ENCODE results near the gene CPSF4.
A peak's percentile ranks its signal among the peaks of the same experiment; 100 is the strongest.

The CPSF4 gene

DNA sequence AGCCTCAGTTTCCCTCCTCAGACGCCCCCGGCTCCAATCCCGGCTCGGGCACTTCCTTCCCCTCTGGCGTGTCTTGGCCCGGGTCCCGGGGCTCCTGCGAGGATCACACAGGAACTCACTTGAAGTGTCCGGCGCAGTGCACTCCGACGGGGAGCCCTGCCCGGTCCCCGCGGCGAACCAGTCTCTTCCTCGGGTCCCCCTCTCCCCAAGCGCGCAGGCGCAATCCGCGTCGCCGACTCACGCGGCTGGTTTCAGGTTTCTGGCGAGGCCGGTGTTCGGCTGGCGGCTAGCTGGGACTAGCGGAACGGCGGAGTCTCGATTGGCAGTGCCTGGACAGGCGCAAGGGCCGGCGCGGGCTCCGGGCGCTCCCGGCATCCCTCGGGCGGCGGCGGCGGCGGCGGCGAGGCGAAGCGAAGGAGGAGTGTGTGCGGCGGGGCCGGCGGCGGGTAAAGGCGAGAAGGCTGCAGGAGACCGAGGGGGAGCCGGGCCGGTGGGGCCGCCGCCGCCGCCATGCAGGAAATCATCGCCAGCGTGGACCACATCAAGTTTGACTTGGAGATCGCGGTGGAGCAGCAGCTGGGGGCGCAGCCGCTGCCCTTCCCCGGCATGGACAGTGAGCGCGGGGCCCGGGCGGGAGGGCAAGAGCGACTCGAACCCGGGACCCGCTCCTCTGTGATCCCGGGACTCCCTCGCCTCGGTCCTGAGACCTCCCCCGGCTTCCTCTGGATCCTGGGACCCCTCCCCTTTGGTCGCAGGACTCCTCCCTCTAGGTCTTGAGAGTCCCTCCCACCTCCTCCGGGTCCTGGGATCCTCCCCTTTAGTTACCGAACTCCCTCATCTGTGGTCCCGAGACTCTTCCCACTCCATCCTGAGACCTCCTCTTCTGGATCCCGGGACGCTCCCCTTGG is at the start of gene CPSF4, which contains the start of gene PTCD1:
Gene CPSF4 (plus strand): TSS at position 371 of the 908 bp plus-strand sequence. CDS start 140 bp downstream, at position 511.
Gene PTCD1 (minus strand): TSS at position 226 of the 908 bp plus-strand sequence. CDS start 3,556 bp downstream, outside the sequence.
- peak; percentile 95 for DNase-seq

DNA sequence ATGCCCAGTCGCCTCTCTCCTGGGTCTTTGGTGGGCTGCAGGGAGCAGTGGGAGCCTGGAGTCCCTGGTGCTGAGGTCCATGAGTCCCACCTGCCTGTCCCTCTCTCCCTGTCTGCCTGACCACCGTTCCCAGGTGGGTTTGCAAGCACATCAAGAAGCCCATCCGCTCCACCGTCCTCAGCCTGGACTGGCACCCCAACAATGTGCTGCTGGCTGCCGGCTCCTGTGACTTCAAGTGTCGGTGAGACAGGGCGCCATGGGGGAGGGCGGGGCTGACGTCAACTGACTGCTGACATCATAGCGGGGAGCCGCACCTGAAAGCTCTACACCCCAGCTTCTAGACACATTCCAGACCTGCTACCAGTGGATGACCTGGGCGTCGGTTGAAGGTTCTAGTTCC is 49.0 kb upstream of the CPSF4 start:
- no peak for DNase-seq

DNA sequence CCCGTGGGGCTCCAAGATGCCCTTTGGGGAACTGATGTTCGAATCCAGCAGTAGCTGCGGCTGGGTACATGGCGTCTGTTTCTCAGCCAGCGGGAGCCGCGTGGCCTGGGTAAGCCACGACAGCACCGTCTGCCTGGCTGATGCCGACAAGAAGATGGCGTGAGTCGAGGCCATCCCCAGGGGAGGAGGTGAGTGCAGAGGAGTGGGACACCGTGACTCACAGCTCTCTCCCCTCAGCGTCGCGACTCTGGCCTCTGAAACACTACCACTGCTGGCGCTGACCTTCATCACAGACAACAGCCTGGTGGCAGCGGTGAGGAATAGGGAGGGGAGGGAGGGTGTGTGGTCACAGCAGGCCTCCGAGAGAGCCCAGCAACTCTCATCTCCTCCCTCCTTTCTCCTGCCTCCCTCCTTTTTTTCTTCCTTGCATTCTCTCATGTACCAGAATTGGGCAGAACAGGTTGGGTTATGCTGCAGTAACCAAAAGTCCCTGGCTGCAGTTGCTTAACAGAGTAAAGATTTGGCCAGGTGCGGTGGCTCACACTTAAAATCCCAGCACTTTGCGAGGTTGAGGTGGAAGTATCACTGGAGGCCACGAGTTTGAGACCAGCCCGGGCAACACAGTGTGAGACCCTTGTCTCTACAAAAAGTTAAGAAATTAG is 47.7 kb upstream of the CPSF4 start:
- no peak for DNase-seq

DNA sequence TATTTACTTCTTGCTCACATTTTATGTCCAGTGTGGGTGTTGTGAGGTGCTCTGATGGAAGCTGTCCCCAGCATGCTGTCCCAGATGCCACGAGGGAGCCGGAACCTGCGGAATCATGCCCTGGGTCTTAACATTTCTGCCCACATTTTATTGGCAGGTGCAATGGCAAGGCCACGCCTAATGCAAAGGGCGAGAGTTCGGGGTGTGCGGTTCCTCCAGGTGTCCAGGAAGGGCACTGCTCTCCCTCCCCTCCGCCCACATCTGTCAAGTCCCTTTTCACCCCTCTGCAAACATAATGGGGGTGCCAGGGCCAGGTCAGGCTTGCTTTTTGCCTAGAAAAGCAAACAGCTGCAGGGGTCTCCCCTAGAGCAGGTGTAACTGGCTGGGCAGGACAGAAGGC is 46.7 kb upstream of the CPSF4 start:
- peak; percentile 9 for DNase-seq

DNA sequence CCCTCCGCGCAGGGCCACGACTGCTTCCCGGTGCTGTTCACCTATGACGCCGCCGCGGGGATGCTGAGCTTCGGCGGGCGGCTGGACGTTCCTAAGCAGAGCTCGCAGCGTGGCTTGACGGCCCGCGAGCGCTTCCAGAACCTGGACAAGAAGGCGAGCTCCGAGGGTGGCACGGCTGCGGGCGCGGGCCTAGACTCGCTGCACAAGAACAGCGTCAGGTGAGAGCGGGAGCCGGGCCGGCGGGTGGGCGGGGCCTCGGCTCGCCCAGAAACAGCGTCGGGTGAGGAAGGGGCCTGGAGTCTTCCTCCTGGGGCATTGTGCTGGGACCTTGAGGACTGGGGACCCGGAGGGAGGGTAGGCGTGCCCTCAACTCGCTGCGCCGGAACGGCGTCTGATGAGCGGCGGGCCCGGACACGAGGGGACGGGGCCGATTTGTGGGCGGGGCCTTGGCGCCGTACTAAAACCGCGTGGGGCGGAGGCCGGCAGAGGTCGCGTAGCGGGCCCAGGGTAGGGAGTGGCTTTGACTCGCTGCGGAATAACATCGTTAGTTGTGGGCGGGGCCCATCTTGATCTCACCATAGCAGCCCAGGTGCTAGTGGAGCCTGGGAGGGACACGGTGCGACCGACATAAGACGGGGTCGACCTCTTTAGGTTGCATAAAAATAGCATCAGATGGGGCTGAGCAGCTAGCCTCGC is 45.9 kb upstream of the CPSF4 start:
- DNase-seq, result peak; percentile 90

DNA sequence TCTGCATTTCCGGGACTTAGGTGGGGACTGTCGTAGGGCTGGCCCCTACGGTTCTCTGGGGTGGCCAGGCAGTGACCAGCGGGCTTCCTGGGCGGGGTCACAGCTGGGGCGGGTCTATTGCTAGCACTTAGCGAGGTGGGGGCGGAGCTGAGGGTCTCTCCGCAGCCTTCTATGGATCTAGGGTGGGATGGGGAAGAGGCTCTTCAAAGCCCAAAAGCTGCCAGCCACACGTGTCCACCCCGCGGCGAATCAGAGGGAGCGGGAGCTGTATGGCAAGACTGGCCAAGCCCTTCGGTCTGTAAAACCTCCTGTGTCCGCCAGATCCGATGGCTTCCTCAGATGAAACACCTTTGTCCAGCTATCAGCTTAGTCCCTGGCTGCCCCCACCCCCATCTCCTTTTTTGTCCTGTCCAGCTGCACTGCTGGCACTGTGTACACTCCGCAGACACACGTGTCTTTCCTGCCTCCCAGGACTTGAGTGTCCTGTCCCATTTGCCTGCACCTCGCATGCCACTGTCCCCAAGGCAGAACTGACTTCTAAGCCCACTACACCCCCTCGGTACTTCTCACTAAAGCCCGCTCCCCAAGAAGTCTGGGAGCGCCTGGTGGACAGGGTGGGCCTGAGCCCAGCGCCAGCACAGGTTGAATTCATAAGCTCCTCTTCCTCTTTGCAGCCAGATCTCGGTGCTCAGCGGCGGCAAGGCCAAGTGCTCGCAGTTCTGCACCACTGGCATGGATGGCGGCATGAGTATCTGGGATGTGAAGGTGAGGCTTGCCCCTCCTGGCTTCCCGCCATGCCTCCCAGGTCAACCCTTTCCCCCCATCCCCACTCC is 45.2 kb upstream of the CPSF4 start:
- DNase-seq, result peak; percentile 83

DNA sequence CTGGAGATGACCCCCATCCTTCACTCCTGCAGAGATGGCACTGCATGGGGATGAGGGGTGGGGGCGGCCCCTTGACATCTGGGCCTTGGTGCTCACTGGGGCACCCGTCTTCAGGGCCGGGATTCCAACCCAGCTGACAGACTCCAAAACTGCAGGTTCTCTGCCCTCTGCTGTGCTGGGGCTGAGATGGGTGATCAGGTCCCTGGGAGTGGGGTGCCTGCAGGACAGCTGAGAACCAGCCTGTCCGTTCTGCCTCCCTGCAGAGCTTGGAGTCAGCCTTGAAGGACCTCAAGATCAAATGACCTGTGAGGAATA is 44.6 kb upstream of the CPSF4 start:
- no peak for DNase-seq

DNA sequence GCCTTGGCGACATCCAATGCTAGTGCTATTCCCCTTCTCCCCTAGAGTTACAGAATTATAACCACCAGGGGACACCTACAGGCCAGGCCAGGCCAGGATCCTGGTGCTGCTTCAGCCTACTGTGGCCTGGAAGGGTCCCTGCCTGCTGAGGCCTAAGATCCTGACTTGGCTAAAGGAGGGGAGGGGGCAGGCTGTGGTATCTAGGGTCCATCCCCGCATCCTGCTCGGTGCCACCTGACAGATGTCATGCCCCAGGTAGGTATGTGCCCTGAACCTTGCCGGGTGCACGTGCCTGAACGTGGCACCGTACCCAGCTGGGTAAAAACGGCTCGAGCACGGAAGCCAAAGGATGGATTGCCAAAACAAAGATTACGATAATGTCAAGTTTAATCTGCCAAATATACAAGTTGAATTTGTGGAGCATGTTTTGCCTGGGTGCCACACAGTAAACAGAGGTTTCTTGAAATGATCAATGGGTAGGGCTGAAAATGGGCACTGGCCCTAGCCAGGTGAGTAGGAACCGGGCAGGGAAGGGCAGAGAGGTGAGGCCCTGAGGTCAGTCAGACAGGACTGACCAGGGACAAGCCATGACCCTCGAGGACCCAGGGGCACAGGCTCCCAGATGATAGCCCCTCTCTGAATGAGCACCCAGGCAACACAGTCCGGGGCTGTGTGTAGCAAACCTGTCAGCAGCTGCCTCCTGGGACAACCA is 43.0 kb upstream of the CPSF4 start:
- no peak for DNase-seq

DNA sequence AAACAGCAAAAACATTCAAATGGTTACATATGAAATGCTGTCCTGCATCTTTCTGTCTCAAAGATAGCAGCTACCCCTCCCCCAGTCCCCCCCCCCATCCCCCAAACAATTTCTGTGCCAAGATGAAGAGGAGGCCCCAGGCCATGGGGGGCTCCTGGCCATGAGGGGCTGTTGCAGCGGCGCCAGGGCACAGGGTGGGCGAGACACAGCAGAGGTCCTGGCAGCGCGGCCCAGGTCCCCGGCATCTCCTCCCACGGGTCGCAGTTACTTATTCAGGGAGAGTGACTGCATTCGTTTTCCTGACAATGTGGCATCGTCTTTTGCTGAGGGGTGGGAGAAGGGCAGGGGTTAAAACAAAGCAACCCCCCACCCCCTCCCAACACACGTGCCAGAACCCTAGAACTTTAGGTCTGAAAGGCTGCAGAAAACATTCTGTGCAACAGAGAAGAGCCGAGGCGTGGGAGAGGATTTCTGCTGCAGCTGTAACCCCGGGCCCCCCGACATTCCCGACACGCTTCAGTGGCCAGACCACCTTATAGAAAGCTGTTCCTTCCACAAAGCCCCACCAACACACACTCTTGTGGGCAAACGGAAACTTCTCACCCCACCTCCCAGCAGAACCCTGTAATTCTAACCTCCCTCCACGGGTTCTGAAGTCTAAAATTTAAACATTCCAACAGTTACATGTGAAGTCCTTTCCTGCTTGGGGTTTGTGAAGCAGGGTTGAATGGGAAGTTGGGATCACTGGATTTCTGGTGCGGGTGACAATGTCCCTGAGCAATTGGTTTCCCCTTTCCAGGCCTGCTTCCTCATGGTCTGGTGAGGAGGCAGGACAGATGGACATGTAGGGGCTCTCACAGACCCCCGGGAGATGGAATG is 42.1 kb upstream of the CPSF4 start:
- no peak for DNase-seq

DNA sequence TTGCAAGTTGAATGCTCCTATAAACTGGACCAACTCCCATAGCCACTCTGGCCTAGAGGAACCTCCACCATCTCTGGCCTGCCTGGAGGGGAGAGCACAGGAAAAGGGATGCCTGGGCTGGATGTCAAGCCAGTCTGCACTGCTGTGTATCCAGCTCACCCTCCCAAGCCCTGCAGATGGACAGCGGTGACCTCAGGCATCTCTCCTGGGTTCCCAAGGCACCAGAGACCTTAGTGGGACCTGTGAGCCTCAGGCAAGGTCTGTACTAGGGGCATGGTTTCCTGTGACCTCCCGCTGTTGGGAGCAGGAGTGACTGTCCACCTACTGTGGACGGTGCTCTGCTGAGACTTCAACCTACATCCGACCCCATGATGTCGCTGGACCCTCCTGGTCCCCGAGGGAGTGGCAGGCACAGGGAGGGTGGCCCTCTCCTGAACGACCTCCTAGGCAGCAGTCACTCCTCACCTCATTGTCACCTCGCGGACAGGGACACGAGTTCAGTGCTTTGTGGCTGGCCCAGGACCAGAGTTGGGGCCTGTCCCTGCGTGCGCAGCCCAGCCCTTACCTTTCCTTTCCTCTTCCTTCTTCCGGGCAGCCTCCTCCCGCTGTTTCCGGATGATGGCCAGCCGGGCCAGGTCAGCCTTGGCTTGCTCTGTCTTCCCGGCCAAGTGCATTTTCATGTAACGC is 41.3 kb upstream of the CPSF4 start:
- no peak for DNase-seq

DNA sequence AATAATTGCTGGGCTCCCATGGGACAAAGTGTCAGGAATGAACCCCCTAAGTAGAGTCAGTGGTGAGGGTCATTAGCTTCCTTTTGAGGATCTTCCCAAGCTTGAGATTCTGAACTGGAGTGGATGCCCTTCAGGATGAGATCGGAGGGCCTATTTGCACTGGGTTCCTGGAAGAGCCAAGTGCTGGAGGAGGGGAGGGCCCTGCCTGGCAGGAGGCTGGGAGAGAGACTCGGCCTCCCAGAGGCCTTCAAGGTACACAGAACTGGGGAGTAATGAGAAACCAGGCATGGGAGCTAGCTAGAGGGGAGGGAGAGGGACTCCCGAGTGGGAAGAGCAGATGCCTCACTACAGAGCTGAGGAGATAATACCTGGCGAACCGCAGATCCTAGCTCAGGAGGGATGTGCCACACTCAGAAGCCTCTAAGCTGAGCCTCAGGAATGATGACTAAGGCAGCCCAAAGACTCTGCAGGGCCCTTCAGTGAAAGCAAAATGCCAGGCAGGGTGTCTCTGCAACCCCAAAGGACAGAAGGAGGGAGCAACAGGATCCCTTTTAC is 39.8 kb upstream of the CPSF4 start:
- DNase-seq, result no peak

DNA sequence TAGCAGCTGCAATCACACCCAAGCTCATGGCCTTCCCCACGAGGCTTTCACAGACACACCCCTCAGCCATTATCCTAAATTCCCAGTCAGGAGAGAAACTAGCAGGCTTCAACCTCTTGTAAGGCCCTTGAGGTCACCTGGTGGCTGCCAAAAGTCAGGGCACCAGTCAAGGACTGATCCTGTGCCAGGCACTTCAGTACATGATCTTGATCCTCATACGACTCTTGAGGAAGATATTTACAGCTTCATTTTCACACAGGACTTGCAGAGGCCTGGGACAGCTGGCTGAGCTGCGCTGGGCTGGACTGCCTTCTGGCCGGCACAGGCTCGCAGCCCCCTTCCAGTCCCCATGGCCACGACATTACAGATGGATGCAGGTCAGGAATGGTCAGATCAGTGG is 39.1 kb upstream of the CPSF4 start:
- no peak for DNase-seq

DNA sequence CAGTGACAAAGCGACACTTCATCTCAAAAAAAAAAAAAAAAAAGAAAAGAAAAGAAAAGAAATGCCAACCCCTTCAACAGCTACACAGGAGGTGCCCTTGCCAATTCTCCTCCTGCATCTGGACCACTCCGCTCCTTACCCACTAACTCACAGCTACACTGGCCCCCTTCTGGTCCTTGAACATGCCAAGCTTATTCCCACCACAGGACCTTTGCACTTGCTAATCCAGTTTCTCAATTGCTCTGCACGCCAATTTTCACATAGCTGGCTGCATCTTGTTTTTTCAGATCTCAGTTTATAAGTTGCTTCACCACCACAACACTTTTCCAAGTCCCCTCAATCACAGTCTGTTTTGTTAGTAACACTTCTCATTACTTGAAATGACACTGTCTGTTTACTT is 35.9 kb upstream of the CPSF4 start:
- no peak for DNase-seq

DNA sequence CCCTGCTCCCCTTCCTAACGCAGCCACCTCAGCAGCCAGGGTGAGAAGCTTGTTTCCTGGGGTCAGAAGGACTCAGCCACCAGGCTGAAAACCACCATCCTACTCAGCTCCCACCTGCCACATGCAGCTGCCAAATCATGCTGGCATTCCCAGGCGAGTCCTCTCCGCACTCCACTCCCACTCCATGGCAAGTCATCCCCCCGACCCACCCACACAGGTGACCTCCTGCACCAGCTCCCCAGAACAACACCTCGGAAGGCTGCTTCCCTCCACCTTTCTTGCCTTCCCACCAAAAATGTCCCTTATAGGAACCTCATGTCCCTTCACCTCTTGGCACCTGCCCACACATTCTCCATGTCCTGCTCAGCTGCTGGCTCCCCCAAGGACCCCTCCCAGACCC is 35.0 kb upstream of the CPSF4 start:
- DNase-seq, result no peak

DNA sequence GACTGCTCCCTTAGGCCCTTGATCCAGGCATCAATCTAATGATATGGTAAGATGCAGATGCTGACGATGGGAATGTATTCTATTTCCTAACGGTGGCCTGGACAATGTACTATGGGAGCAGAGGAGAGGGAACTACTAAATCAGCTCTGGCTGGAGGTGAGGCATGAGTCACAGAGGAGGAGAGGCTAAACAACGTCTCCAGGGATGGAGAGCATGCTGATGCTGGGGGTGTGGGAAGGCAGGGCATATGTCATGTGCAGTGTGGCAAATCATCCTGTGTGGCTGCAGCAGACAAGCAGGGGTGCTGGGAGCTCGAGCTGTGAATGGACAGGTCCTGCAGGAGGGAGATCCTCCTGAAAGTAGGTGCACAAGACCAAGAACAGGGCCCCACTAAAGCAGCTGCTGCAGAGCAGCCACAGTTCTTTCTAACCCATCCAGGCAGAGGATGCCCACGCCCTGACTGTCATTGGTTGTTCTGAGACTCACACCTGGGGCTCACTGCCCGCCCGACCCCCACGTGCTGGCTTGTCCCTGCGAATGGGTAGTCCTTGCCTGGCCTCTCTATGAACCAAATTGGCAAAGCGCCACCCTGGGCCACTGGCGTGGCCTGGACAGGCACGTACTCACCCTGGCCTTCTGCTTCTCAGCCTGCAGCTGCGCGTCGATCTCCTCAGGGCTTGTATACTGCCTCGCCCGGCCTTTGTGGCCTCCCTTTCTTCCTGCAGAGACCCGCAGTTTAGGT is 34.3 kb upstream of the CPSF4 start:
- no peak for DNase-seq

DNA sequence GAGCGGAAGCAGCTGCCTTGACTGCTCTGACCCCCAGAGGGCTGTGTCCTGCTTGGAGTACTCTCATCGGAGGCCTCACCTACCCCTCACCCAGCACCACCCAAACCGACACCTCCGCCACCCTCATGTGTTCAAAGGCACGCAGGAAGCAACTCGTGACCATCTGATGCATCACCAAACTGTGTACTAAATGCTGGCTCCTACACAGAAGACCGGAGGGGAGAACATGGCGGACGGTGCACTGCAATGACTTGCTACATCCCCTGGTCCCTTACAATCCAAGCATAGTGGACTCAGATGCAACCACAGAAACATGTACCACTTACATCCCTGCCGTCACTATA is 33.8 kb upstream of the CPSF4 start:
- DNase-seq, result no peak

DNA sequence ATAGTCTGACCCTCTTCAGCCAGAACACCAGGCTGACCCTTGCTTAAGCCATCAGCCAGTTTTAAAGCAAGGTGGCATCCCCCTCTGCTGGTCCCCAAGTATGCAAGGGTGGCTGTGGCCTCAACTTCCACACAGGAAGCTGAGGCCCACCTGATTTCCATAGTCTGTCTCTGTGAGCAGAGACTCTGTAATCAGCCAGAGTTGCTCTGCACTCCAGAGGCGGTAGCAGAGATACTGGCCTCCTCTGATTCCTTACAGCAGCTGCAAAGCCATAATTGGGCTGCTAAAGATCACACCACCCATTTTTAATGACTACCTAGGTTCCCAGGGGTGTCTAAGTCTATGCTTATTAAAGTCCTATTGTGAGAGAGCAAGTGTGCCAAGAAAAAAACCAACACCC is 32.2 kb upstream of the CPSF4 start:
- no peak for DNase-seq

DNA sequence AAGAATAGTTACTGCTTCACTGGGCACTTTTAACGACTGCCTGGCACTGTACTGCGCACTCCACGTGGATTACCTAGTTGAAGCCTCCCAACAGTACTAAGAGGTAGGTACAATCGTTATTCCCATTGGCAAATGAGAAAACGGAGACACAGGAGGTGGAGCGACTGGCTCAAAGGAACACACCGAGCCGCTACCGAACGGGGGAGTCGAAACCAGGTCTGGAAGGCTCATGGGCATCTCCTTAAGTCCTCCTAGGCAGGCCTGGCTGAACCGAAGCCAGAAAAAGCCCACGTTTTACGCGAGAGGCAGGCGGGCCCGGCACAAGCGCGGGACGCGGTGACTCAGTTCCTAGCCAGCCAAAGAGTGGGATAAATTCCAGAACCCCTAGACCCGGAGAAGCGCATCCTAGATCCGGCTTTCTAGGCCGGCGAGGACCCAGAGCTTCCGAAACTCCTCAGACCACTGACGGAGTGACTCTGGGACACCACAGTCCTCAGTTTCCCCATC is 30.8 kb upstream of the CPSF4 start:
- peak; percentile 14 for DNase-seq
